HG02610 (cell line): ENCODE results near the gene SLC47A1.

ENCODE experiments used
- ATAC-seq: cut with Tn5 transposase; IDR thresholded peaks from one replicate; pipeline ENCODE4 v1.9.1; 2021; ENCODE audit warnings: mild to moderate bottlenecking, moderate library complexity; ENCODE audit not compliant: unreplicated experiment

The SLC47A1 gene

DNA sequence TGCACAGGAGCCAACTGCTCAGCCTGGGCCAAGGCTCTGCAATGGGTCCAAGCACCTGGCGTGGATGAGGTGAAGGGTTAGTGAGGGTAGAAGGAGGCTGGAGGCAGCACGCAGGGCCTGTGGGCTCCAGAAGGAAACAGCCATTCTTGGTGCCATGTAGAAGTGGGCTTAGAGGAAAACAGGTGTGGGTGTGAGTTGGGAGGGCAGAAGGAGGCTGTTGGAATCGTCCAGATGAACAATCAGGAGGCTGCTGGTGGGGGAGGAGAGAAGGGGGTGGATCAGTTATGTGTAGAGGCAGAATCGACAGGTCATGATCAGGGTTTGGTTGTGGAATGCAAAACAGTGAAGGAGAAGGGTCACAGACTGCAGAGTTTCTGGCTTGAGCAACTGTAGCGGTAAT, 63.2 kb downstream of the SLC47A1 start:
- no peak for ATAC-seq

DNA sequence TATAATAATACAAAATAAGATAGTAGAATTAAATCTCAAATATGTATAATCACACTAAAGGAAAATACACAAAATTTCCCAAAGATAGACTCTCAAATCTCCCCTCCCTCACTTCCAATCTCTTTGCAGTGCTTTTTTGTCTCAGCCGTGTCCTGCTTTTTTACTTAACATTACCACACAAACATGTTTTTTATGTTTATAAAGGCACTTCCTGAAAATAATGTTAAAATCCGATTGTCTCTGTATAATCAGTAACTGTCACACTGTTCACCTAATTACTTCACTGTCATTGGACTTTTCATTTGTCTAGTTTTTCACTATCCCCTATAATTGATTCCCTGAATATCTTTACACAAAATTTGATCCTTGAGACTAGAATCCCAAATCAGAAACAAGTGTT, 76.7 kb downstream of the SLC47A1 start:
- ATAC-seq, result no peak

DNA sequence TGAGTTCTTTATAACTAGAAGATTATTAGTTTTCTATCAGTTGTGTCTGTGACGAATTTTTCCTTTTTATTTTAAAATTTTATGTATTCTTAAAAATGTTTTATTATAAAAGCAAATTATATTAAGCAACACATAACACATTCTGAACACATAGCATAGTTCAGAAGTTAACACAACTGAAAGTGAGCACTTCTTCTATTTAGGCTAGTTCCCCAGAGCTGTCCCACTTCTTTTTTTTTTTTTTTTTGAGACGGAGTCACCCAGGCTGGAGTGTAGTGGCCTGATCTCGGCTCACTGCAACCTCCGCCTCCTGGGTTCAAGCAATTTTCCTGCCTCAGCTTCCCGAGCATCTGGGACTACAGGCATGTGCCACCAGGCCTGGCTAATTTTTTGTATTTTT, 77.2 kb downstream of the SLC47A1 start:
- no peak for ATAC-seq

DNA sequence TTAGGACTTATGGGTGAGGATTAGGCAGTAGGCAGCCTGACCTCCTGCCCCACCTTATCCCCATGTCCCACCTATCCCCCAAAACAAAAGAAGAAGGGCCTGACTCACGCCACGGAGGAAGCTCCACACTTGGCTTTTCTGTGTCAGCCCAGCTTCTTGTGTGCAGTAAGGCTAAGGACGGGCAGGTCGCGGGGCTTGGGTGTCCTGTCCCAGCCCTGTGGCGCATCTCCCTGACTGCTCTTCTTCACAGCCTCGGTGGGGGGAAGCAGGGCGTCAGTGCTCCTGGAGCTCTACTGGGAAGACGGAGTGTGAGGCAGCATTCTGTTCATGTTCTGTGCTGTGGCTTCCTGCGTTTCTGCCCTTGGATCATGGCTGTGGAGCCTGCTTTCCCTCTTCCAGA, 80.3 kb downstream of the SLC47A1 start:
- no peak for ATAC-seq

DNA sequence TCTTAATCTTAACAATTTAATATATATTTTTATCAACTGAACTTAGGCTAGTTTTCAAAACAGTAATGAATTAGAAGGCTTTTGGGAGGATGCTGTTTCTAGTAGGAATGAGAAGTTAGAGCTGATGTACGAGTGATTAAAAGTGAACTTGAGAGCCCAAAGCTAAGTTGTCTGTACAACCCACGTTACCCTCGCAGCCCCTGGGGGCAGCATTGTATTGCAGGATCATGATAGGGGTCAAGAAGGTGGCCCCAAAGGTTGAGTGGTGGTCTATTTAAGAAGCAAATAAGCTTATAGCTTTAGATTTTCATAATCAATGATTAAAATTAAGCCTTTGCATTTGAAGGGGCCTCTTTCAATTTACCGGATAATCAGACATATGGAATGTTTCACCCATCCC, 81.2 kb downstream of the SLC47A1 start:
- ATAC-seq, result no peak

DNA sequence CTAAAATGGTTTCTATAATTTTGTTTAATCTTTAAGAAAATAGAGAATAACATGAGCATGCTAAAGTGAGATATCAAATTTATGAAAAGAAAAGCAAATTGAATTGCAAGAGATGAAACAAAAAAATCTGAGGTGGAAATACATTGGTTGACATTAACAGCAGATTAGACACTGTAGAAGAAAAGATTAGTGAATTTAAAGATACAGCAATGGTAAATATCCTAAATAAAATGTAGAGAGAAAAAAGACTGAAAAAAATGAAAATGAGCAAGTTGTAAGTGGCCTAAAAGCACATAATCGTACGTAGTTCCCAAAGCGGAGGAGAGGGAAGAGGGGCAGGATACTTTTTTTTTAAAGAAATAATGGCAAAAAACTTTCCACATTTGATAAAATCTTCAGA, 84.4 kb downstream of the SLC47A1 start:
- ATAC-seq, result no peak

DNA sequence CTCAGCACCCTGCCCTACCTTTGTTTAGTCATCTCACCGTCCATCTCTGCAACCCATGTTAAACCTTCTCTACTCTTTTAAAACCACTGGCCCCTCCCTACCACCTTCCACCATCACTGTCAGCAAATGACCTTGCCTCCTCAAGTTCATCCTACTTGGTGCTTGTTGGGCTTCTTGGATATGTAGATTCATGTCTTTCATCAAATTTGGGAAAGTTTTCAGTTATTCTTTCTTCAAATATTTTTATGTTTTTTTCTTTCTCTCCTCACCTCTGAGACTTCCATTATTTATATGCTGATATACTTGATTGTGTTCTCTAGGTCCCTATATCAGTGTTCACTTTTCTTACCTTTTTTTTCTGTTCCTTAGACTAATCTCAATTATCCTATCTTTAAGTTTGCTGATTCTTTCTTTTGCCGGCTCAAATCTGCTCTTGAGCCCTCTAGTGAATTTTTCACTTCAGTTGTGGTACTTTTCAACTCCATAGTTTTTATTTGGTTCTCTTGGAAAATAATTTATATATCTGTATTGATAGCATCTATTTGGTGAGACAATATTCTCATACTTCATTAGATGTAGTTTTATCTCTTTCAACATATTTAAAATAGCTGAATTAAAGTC, 86.2 kb downstream of the SLC47A1 start:
- ATAC-seq, result no peak

DNA sequence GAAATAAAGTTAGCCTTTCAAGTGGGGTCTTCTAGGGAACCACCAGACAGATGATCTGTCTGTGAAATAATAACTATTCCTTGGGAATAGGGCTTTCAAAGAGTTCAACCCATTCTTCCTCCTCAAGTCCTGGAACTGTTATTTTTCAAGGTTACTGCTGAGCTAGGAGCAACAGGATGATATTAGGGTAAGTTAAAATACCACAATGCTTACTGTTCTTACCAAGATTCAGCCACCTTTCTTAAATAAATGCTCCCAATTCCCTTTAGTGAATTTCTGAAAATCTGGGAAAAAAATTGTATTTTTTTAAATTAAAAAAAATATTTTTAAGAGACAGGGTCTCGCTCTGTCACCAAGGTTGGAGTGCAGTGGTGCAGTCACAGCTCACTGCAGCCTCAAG, 88.0 kb downstream of the SLC47A1 start:
- no peak for ATAC-seq

DNA sequence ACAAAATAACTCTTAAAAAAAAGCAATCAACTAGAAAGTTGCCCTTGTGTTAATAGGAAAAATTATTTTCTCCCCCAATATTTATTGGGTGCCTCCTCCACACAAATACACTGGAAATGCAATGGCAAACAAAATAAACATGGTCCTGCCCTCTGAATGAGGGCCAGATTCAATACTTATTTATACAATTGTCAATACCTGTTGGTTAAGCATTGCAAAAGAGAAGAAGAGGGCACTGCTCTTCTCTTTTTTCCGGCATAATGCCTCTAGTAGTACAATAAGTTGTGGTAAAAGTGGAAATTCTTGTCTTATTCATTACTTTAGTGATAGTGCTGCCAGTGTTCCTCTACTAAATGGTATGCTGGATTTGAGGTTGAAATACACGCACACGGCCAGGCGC, 92.4 kb downstream of the SLC47A1 start:
- ATAC-seq, result no peak
